WERI-Rb-1 (cell line): ENCODE measurements around the gene CASTOR1.

Experiments used
- DNase-seq: peaks from one replicate; pipeline ENCODE4 v3.0.0-alpha.2; 2020
- H3K27ac ChIP-seq: fragments of 250-450 bp; sonication (Bioruptor Pico); 2 replicates; pipeline ENCODE4 v1.5.1; 2020; ENCODE audit warnings: mild to moderate bottlenecking, moderate library complexity
- H3K27me3 ChIP-seq: fragments of 250-450 bp; sonication (Bioruptor Pico); 2 replicates; pipeline ENCODE4 v1.5.1; 2021; ENCODE audit warnings: mild to moderate bottlenecking, low read depth, moderate library complexity; ENCODE audit not compliant: insufficient read depth, severe bottlenecking
- H3K36me3 ChIP-seq: fragments of 250-450 bp; sonication (Bioruptor Pico); 2 replicates; pipeline ENCODE4 v1.5.1; 2020; ENCODE audit warnings: mild to moderate bottlenecking, moderate library complexity
- H3K4me3 ChIP-seq: 2 replicates; pipeline ENCODE4 v1.5.1; 2011; ENCODE audit warnings: low read depth, mild to moderate bottlenecking, control low read depth, low read length
- H3K9me3 ChIP-seq: fragments of 250-450 bp; sonication (Bioruptor Pico); 2 replicates; pipeline ENCODE4 v1.5.1; 2021; ENCODE audit warnings: mild to moderate bottlenecking, moderate library complexity; ENCODE audit not compliant: severe bottlenecking
- CTCF ChIP-seq: IDR thresholded peaks from 2 replicates; pipeline ENCODE4 v1.5.1; 2011; ENCODE audit warnings: low read depth, mild to moderate bottlenecking, control low read depth, inconsistent platforms, low read length

CASTOR1 gene

DNA sequence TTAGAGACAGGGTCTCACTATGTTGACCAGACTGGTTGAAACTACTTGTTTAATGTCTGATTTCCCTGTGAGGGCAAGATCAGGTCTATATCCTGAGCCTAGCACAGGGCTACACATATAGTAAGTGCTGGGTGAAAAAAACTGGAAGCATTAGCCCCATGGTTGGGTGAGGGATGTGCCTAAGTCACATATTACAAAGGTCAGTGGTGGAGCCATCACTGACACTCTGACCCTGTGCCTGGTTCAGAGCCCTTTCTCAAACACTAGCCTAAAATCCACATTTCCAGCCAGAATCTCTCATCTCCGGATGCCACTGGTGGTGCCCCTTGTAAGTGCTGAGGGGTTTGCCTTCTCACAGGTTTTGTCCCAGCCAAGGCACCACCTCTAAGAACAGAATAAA lies 28.5 kb upstream of the CASTOR1 start:
- no peak overlapping the region for H3K27ac ChIP-seq
- no peak for TF ChIP-seq CTCF
- no peak for DNase-seq
- no peaks in the 10 kb centered on the region for H3K9me3 ChIP-seq
- peaks cover 12% of the 10 kb centered on the region for H3K36me3 ChIP-seq
- H3K4me3 ChIP-seq: no peak overlapping the region
- H3K27me3 ChIP-seq: no peaks in the 10 kb centered on the region

DNA sequence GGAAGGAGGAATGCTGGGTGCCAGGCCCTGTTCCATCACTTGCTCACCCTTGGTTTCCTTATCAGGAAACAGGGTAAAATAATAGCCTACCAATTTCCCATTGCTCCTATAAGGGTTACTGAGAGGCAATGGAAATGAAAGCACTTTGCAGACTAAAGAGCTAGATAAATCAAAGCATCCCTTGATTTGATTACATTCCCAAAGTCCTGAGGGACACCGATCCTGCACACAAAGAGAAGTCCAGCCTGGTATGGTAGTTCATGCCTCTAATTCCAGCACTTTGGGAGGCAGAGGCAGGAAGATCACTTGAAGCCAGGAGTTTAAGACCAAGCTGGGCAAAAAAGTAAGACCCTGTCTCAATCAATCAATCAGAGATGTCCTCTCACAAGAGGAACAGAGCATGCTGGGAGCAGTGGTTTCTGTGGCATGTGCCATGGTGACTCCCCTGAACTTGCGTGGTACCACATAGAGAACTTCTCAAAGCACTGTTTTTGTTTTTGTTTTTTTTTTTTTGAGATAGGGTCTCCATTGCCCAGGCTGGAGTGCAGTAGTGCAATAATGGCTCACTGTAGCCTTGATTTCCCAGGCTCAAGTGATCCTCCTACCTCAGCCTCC lies 26.8 kb upstream of the CASTOR1 start:
- Histone ChIP-seq H3K27me3 (no peaks in the 10 kb centered on the region), H3K27ac (no peak overlapping the region), H3K36me3 (peaks cover 11% of the 10 kb centered on the region), H3K4me3 (no peak overlapping the region), H3K9me3 (no peaks in the 10 kb centered on the region)
- DNase-seq: no peak
- TF ChIP-seq CTCF: no peak

DNA sequence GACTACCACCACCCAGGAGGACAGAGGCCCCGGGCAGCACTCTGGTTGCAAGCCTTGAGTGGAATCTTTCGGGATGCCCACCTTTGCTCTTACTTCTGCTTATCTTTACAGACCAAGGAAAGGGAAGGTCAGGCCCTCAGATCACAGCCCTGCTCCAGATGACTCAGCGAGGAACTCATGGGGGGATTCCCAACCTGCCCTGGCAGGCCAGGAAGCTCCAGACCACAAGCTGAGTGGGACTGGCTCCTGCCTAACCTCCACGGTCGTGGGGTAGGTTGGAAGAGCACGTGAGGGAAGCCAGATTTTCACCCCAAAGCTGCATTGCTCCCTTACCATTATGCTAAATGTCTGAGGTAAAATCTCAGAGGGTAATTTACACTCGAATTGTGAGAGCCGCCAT lies 25.6 kb upstream of the CASTOR1 start:
- Histone ChIP-seq H3K36me3 (peaks cover 2% of the 10 kb centered on the region), H3K27me3 (no peaks in the 10 kb centered on the region), H3K9me3 (no peaks in the 10 kb centered on the region), H3K4me3 (no peak overlapping the region), H3K27ac (no peak overlapping the region)
- DNase-seq: no peak
- no peak for TF ChIP-seq CTCF

DNA sequence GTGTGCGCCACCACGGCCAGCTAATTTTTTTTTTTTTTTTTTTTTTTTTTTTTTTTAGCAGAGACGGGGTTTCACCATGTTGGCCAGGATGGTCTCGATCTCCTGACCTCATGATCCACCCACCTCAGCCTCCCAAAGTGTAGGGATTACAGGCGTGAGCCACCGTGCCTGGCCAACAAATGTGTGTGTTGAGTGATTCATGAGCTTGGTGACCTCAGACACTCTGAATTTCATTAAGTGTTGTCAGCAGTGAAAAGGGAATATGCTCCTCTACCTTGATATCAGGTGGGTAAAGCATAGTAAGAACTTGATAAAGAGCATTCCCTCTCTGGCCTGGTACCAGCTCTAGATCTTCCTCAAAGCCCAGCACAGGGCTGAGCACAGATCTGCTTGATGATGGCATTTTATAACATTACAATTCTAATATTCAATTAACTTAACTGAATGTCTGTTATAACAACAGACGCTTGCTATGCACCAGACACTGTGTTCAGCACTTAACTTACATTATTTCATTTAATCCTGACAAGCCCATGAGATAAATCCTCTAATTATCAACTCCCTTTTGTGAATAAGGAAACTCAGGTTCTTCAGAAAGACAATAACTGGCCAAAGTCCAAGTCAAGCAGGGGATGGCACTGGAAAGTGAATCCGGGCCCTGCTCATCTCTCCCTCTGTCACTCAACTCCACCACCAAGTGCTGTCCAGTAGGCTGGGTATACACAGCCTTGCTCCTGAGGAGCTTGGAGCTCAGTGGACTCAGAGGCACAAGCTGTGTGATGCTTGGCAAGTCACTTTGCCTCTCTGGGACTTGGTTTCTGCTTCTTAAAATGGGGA lies 24.4 kb upstream of the CASTOR1 start:
- H3K4me3 ChIP-seq: no peak overlapping the region
- H3K27ac ChIP-seq: no peak overlapping the region
- no peak for TF ChIP-seq CTCF
- no peak for DNase-seq
- no peaks in the 10 kb centered on the region for H3K9me3 ChIP-seq
- H3K27me3 ChIP-seq: no peaks in the 10 kb centered on the region
- no peaks in the 10 kb centered on the region; the same call in 1 of the 2 replicates for H3K36me3 ChIP-seq

DNA sequence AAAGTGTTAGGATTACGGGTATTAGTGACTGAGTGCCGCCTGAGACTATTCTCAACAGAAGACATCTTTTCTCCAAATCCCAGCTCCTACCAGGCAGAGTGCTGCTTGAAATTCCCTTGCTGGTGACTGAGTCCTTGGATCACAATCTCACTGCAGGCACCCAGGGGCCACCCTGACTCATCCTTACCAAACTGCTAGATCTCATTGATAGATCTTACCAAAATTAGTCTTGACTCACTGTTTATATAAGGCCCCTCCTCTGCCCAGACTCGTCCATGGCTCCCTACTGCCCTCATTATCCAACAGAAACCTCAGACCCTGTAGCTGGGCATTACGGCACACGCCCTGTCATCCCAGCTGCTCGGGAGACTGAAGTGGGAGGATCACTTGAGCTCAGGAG lies 22.7 kb upstream of the CASTOR1 start:
- Histone ChIP-seq H3K9me3 (no peaks in the 10 kb centered on the region), H3K36me3 (no peaks in the 10 kb centered on the region; the same call in none of the 2 replicates), H3K27me3 (no peaks in the 10 kb centered on the region), H3K27ac (no peak overlapping the region), H3K4me3 (no peak overlapping the region)
- DNase-seq: no peak
- no peak for TF ChIP-seq CTCF
